Measurements from ENCODE around the gene SLC1A7.
A peak's percentile ranks its signal among the peaks of the same experiment; 100 is the strongest.

Gene SLC1A7

GRCh38 chr1:53057127-53057526 is 85.3 kb downstream of the SLC1A7 start:
- no peak for DNase-seq

GRCh38 chr1:53051676-53052075 is 90.8 kb downstream of the SLC1A7 start:
- no peak for DNase-seq

GRCh38 chr1:53050310-53050709 is 92.1 kb downstream of the SLC1A7 start:
- no peak for DNase-seq

GRCh38 chr1:53049574-53049967 is 92.9 kb downstream of the SLC1A7 start:
- no peak for DNase-seq

- no peak for DNase-seq
These were observed 93.4 kb downstream of the SLC1A7 start for GRCh38 chr1:53048960-53049573.

- peak; percentile 15 for DNase-seq
These were observed 94.4 kb downstream of the SLC1A7 start for GRCh38 chr1:53047737-53048736.

GRCh38 chr1:53046930-53047329 is 95.5 kb downstream of the SLC1A7 start:
- DNase-seq, result no peak

GRCh38 chr1:53044926-53045325 is 97.5 kb downstream of the SLC1A7 start:
- DNase-seq, result no peak

GRCh38 chr1:53043271-53043670 is 99.2 kb downstream of the SLC1A7 start:
- no peak for DNase-seq

GRCh38 chr1:53038566-53038965 is 103.9 kb downstream of the SLC1A7 start:
- no peak for DNase-seq
